Stimulated activated CD4-positive, alpha-beta T cell treated with anti-CD3 and anti-CD28 coated beads, Interleukin-1b, Interleukin-23, amount 100 ng/mL, for 1 hour (primary cell): ENCODE data around the gene GABBR1.

ENCODE experiments used
- DNase-seq, 2 donors: peaks; one replicate each; pipeline ENCODE4 v3.0.0-alpha.2; 2020; ENCODE audit warnings: low read depth in 2 of 2

GABBR1 gene

DNA sequence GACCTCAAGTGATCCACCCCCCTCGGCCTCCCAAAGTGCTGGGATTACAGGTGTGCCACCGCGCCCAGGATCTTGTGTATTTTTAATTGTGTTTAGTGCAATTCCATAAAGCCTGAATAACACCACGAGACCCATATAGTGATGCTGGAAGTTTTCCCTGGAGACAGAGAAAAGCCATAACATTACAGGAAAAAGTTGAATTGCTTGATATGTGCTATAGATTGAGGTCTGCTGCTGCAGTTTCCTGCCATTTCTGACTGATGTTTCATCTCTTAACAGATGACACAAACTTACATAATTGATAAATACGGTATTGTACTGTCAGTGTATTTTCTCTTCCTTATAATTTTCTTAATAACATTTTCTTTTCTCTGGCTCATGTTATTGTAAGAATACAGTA is 66.1 kb downstream of the GABBR1 start:
- DNase-seq = no peak

GRCh38 chr6:29564875-29565274 is 68.1 kb downstream of the GABBR1 start:
- no peak for DNase-seq

DNA sequence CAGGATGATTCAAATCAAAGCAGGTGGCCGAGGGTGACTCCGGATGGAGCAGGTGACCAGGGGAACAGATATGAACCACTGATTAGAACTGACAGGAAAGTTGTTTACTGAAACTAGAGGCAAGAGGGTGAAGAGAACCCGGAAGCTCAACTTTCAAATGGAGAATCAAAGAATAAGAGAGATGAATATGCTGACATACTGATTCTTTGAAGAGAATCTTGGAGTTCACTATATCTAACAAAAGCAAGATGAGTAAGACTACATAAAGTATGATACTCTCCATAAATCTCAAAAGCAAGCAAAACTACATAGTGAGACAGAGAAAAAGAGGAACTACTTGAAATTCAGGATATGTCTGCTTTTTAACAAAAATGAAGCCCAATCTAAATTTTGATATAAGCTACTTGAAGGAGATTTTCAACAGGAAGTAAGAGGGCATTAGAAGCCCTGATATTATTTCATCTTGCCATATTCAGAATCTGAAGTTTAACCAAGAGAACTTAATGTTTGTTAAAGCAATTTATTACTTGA is 69.5 kb downstream of the GABBR1 start:
- DNase-seq = no peak

GRCh38 chr6:29561606-29562181 is 71.3 kb downstream of the GABBR1 start:
- no peak for DNase-seq

DNA sequence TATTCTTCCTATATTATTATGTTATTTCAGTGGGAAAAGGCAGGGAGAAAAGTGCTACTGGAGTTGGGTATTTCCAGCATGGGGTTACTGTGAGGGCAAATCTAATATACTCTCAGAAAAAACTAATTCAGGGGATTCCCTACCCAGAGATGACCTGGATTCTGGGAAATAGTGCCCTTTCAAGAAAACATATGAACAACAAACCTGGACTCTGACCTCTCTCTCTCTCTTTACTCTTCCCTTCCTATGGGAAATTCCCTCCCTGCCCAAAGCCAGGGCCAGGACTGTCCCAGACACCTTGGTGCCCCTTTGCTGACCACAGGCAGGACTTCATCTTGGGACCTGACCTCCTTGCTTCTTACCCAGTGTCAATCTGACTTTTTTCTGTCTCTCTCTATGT is 71.9 kb downstream of the GABBR1 start:
- no peak for DNase-seq

GRCh38 chr6:29559524-29560287 is 73.3 kb downstream of the GABBR1 start, which contains the start of gene UBD:
UBD (minus strand) TSS chr6:29559732; CDS start chr6:29559701, 31 bp downstream.
- no peak for DNase-seq

- no peak for DNase-seq
Measured at GRCh38 chr6:29558439-29559079, 74.4 kb downstream of the GABBR1 start.

DNA sequence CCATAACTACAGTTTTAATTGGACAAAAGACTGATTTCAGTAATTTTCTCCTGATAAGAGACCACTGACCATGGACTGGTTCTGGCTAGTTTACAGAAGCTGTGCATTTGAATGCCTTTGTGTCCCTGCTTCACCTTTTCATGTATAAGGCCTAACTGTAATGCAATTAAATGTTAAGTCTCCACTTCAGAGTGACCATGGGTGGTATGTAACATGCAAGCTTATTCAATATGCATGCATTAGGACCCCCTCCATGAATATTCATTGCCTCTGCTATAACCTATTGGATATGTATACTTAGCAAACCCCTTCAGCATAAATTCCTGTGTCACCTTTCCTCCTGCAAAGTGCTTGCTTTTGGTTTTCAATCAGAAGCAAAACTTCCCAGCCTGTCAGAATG is 75.7 kb downstream of the GABBR1 start:
- no peak for DNase-seq

GRCh38 chr6:29554764-29555163 is 78.2 kb downstream of the GABBR1 start:
- DNase-seq = no peak

DNA sequence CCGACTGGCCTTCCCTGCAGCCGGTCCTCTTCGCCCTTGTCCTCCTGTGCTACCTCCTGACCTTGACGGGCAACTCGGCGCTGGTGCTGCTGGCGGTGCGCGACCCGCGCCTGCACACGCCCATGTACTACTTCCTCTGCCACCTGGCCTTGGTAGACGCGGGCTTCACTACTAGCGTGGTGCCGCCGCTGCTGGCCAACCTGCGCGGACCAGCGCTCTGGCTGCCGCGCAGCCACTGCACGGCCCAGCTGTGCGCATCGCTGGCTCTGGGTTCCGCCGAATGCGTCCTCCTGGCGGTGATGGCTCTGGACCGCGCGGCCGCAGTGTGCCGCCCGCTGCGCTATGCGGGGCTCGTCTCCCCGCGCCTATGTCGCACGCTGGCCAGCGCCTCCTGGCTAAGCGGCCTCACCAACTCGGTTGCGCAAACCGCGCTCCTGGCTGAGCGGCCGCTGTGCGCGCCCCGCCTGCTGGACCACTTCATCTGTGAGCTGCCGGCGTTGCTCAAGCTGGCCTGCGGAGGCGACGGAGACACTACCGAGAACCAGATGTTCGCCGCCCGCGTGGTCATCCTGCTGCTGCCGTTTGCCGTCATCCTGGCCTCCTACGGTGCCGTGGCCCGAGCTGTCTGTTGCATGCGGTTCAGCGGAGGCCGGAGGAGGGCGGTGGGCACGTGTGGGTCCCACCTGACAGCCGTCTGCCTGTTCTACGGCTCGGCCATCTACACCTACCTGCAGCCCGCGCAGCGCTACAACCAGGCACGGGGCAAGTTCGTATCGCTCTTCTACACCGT is 79.5 kb downstream of the GABBR1 start:
- DNase-seq = no peak

DNA sequence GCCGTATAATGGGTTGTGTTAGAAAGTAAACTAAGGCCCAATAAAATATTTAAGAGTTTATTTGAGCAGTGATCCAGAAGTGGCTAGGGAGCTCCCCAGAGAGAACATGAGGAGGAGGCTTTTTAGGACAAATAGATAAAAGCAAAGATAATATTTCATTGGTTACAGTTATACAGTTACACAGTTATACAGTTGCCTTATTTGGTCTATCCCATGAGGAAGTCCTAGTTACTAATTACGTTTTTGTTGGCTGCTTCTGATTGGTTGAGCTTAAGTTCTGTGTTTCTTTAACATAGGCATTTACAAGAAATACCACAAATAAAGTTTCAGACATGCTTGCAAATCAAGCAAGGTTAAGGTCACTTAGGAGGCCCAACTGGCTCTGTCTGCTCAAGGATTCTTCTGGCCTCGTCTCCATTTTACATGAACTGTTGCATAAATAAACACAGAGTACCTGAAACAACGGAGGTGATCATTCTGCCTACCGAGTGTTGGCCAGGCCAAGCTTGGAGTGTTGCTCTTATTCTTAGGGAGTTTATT is 80.4 kb downstream of the GABBR1 start:
- DNase-seq = no peak

DNA sequence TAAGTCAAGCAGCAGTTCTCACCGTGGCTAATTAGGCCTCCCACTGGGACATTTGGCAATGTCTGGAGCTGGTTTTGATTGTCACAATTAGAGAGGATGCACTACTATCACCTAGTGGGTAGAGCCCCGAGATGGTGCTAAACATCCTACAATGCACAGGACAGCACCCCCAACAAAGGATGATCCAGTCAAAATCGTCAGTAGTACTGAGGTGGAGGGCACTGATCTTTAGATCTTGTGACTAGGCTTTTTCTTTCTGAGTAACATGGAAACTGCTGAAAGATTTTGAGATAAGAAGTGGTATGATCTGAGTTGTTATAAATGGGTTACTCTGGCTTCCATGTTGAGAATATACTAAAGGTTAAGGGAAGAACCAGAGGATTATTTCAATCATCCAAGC is 85.4 kb downstream of the GABBR1 start:
- no peak for DNase-seq

GRCh38 chr6:29537714-29538403 is 95.1 kb downstream of the GABBR1 start:
- DNase-seq = no peak

- DNase-seq = no peak
Measured at GRCh38 chr6:29532320-29532951, 100.5 kb downstream of the GABBR1 start.

- no peak for DNase-seq
Measured at GRCh38 chr6:29531668-29532067, 101.3 kb downstream of the GABBR1 start.

DNA sequence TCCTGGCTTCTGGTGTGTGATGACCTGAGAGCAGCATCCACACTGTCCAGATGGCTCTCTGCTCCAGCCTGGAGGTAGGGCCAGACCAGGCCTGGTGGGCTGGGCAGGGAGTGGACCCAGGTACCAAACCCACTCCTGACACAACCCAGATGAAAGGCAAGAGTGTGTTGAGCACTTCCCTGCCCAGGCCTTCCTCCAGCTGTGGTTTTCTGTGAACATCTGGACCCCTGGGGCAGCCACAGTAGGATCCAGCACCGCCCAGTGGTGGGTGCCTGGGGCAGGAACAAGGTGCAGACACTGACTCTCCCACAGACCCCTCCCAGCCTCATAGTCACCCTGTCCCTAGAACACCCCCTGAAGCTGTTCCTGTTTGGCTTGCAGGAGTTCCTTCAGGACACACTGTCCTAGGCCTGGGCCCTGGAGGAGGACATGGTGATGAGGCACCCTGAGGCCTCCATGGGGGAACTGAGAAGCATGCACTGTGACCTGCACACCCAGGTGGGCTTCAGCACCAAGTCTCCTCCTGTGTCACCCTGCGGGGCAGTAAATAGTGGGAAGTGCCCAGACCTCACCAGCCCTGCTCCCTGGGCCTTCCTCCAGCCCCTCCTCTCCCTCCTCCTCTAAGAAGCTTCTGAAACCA is 102.2 kb downstream of the GABBR1 start:
- DNase-seq = no peak

- DNase-seq = no peak
Measured at GRCh38 chr6:29529956-29530355, 103.0 kb downstream of the GABBR1 start.

DNA sequence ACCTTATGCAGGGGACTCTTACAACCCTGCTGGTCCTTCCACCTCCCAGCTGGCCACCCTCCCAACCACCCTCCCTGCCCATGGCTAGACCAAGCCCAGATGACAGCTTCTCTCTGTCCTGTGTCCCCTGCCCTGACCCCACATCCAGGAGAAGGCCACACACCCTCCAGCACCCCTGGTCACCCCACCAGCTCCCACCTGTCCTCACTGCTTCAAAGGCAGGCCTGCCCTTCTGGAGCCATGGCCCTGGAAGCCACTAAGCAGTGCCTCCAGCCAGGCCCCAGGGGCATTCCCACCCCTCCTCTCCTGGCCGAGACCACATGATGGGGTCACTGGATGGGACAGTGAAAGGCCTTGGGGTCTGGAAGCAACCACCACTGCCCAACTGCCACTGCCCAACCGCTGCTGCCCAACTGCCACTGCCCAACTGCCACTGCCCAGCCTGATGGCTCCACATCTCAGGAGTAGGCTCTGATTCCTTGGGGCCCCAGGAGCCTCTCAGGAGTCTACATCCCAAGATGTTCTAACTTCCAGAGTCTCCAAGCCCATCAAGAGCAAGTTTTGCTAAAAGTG is 103.9 kb downstream of the GABBR1 start:
- no peak for DNase-seq

DNA sequence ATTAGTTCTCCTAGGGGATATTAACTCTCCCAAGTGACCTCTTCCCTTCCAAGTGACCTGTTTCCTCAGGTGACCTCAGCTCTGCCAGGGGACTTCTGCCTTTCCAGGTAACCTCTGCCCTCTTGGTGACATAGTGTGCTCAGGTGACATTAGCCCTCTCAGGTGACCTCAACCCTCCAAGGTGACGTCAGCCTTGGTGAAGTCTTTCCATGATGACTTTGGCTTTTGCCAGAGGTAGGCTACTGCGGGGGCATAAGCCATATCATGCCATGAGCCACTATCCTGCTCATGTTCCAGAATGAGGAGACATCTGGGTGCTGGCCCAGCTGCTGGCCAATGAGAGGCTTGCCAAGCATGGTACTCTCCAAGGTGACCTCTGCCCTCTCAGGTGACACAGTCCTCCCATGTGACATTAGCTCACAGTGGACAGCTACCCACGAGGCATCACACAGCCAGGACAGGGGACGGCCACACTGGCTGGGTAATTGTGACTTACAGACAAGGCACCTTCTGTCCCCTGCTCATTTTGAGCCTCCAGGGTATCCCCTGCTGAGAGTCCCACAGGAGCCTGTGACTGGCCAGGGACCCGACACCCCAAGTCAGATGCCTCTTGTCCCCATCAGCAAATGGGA is 104.6 kb downstream of the GABBR1 start:
- DNase-seq = no peak
